HG03280 (cell line): ENCODE results near the gene PDE1A.
A peak's percentile ranks its signal among the peaks of the same experiment; 100 is the strongest.

Source experiments
- ATAC-seq: cut with Tn5 transposase; IDR thresholded peaks from one replicate; pipeline ENCODE4 v1.9.1; 2021; ENCODE audit warnings: mild to moderate bottlenecking, moderate library complexity; ENCODE audit not compliant: unreplicated experiment

PDE1A gene

DNA sequence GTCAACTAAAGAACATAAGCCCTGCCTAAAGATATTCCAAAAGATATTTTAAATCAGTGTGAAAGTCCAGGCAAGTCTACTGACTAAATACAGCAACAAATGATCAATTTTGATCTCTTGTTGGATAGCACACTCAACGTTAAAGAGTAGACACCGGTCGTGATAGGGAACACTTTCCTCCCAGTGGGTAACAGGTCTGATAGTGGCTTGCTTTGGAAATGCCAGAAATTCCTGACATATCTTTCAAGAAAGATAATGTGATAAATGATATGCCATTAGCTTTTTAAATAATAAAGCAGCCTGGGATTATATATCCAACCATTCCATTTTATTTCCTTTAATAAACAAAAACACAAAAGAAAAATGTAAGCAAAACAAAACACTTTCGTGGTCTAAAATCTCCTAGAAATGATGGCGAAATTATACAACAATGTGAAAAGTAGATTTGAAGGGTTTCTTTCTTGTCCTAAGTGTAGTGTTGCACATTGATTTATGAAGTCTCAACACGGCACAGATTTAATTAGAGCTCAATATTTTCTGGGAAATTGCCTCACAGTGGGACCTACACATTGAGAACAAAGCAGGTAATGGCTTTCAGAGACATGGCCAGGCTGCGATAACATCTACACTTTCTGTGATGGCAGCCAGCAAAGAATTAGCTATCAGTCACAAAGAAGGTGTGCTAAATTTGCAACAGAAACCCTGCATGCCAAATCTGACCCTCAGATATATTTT, 282.6 kb downstream of the PDE1A start:
- no peak for ATAC-seq

- no peak for ATAC-seq
Measured at GRCh38 chr2:182142062-182142461, 284.8 kb downstream of the PDE1A start.

GRCh38 chr2:182134201-182134600, 292.6 kb downstream of the PDE1A start:
- no peak for ATAC-seq

GRCh38 chr2:182133195-182133891, 293.5 kb downstream of the PDE1A start:
- no peak for ATAC-seq

DNA sequence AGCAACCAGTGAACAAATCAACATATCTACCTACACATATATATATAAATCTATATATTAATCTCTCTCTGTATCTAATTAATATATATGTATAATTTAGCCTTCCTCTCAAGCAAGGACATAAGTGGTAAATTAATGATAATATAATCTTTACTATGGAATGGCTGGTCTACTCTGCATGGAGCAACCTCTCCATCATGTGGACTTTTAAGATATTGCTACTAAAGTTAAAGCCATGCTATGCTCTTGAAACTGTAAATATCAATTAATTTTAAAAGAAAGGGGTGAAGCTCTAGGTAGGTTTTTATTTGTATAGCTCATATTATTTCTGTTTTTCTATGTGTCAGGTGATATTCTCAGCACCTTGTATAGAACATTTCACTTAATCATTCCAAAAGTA, 294.2 kb downstream of the PDE1A start:
- ATAC-seq = no peak

GRCh38 chr2:182128821-182129707, 297.8 kb downstream of the PDE1A start:
- ATAC-seq = no peak

- ATAC-seq = no peak
Measured at GRCh38 chr2:182117196-182117595, 309.6 kb downstream of the PDE1A start.

DNA sequence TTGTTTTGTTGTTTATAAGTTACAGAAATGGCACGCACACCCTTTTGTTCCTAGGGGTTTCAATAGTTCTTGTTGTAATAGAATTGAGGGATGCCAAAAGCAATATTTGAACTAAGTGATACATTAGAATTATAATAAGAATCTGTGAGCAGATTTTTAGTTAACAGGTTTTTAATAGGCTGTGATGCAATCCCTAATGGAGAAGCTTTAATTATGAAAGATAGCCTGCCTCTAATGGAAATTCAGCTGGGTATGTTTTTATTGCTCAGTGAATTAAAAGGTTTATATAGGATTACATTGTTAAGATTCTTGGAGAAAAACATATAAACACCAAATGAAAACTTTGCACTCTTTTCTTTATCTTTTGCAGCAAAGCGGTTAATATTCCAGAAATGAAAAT, 310.1 kb downstream of the PDE1A start:
- no peak for ATAC-seq

DNA sequence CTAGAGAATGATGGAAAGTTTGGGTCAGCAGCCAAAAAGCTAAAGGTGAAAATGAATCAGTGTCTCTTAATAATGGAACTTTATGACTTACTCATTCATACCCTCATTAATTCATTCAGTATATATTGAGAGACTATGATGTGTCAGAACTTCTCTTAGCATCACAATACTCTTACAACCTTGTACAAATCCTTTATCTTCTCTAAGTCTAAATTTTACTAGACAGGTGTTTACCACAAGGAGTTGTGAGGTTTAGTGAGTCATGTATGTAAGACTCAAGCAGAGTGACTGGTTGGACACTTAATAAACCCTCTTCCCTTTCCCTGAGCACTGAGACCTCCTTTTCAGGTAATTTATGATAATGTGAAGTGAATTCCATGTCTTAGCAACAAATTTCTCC, 311.6 kb downstream of the PDE1A start:
- ATAC-seq = no peak

DNA sequence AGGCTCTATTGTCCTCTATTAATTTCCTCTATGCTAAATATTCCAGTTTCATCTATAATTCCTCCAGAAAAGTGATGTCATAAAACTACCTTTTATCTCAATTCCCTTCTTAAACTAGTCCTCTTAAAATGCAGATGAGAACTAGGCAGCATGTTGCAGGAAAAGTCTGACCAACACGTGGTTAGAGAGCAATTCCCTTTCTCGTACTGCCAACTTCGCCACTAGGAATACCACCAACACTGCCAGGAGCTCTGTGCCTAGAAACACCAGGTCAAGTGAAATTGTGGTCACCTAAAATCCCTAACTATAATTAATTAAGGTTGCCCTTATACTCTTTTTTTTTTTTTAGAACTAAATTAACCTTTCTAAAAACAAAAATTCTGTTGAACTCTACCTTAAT, 313.5 kb downstream of the PDE1A start:
- ATAC-seq = no peak

DNA sequence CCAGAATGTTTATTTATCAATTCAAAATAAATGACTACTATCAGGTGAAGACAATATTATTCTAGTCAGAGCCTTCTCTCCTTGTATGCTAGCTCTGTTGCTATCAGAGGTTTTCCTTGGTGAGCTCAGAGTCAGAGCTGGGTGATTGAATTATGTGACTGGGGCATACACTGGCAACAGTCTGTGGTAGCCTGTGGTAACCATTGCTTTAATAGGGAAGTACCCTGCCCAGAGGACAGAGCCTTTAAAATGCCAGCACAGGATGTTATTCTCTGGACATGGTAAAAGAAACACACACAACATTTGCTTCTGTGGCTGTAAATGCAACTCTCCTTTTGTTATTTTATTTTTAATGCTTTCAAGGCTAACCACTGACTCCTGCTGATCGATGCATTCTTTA, 316.5 kb downstream of the PDE1A start:
- no peak for ATAC-seq

DNA sequence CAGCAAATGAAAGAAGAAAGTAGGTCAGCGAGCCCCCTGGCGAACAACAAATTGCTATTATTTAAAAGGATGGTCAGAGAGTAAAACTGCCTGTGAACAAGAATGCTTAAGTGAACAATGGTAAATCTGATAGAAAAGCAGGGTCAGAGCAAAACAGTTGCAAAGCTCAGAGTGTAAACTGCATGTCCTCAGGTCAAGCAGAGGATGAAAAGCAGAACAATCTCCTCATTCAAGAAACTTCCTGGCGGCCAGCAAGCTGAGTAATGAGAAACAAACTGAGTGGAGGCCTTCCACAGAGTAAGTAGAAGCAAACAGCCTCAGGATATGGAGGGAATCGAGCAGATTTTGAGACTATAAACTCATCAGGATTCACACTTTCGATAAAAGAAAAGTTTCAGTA, 323.3 kb downstream of the PDE1A start:
- no peak for ATAC-seq

DNA sequence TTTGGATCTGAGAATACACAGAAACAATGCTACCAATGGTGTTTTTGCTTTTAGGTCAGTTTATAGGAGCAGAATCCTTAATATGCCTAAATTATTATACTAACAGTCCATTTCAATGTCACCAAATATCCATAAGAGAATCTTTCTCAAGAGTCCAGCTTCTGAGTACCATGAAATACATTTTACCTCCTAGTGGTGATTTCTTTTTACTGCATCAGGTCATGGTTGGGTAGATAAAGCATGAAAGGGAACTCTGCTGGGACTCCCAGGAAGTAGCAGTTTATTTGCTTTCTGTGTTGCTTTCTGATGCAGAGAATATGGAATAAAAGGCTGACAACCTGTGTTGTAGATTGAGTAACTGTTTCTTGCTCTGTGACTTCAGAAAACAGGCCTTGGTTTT, 325.6 kb downstream of the PDE1A start:
- ATAC-seq = peak; percentile 77

GRCh38 chr2:182098648-182099047, 328.2 kb downstream of the PDE1A start:
- ATAC-seq = no peak

DNA sequence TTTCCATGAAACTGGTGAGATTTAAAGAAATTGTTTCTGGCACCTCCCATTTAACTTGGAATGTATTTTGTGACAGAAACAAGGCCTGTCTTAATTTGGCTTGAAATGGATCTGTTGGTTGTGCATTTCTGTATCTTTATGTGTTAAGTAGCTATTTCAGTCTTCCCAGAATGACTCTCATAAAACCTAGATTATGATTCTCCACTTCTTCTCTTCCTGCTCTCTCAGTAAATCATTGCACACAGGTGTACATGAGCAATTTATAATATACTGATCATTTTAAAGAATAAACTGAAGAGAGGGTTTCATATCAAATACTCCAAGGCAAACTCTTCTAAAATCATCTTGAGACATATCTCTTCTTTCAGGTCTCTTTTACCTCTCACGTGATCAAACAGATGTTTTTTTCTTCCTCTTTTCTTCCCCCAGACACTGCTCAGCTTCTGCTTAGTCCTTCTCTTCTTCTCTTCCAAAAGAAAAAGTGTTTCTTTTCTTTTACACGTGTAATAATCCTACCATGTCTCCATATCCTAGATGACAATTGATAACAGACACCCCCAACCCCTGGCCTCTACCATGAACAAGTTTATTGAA, 329.2 kb downstream of the PDE1A start:
- ATAC-seq = no peak

DNA sequence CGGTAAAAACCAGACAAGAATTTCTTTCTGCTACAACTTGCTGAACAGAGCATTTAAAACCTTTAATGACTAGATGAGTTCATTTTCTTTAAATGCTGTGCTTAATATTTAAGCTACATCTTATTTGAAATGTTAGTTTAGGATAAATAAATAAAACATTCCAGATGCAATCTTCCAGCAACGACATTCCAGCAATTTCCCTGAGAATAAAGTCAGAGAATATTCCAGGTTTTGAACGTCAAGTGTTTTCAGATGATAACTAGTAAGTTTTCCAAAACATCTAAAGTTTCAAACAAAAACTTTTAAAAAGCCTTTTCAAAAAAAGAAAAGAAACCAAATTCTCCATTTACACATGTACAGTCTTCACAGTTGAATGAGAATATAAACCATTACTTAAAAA, 336.4 kb downstream of the PDE1A start:
- ATAC-seq = no peak
